Measurements from ENCODE around the gene TJP2.

The TJP2 gene

DNA sequence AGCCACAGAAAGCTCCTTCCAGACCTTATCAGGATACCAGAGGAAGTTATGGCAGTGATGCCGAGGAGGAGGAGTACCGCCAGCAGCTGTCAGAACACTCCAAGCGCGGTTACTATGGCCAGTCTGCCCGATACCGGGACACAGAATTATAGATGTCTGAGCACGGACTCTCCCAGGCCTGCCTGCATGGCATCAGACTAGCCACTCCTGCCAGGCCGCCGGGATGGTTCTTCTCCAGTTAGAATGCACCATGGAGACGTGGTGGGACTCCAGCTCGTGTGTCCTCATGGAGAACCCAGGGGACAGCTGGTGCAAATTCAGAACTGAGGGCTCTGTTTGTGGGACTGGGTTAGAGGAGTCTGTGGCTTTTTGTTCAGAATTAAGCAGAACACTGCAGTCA is 80.1 kb downstream of the TJP2 start:
- TF ChIP-seq, protein P1, sequence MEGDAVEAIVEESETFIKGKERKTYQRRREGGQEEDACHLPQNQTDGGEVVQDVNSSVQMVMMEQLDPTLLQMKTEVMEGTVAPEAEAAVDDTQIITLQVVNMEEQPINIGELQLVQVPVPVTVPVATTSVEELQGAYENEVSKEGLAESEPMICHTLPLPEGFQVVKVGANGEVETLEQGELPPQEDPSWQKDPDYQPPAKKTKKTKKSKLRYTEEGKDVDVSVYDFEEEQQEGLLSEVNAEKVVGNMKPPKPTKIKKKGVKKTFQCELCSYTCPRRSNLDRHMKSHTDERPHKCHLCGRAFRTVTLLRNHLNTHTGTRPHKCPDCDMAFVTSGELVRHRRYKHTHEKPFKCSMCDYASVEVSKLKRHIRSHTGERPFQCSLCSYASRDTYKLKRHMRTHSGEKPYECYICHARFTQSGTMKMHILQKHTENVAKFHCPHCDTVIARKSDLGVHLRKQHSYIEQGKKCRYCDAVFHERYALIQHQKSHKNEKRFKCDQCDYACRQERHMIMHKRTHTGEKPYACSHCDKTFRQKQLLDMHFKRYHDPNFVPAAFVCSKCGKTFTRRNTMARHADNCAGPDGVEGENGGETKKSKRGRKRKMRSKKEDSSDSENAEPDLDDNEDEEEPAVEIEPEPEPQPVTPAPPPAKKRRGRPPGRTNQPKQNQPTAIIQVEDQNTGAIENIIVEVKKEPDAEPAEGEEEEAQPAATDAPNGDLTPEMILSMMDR (IDR thresholded peaks at IDR 0.05; ENCODE audit: borderline replicate concordance, insufficient read depth, low read depth, low read length), result no peak
- H3K4me3 ChIP-seq (ENCODE audit: low read depth, low read length), result no peak overlapping the region

DNA sequence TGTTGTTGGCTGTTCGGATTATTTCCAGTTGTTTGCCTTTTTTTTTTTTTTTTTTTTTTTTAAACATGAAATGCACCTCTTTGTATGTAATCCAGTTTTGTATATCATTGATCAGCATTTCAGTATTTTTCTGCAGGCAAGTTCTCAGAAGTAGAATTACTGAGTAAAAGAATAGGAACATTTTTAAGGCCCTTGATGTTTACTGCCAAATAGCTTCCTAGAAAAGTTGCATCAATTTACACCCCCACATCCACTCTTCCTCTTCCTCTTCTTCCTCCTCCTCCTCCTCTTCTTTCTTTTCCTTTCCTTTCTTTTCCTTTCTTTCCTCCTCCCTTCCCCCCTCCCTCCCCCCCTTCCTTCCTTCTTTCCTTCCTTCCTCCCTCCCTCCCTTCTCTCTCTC is 81.5 kb downstream of the TJP2 start:
- no peak overlapping the region for H3K4me3 ChIP-seq (ENCODE audit: low read depth, low read length)
- TF ChIP-seq, protein P1 (IDR thresholded peaks at IDR 0.05; ENCODE audit: borderline replicate concordance, insufficient read depth, low read depth, low read length), result no peak

DNA sequence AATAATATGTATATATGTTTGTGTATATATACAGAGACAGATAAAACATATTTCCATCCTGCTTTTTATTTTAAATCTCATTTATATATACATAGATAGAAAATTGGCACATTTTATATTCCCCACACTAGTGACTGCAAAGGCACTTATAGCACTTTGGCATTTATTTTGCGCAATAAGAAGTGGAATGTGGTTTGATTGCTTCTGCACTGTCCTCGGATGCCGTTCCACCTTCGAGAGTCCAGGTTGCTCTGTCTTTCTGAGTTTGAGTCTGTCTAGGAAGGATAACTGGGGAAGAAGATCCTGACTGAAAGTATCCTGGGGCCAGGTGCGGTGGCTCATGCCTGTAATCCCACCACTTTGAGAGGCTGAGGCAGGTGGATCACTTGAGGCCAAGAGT is 84.5 kb downstream of the TJP2 start:
- no peak overlapping the region for H3K4me3 ChIP-seq (ENCODE audit: low read depth, low read length)
- TF ChIP-seq, protein P1 (IDR thresholded peaks at IDR 0.05; ENCODE audit: borderline replicate concordance, insufficient read depth, low read depth, low read length), result no peak

DNA sequence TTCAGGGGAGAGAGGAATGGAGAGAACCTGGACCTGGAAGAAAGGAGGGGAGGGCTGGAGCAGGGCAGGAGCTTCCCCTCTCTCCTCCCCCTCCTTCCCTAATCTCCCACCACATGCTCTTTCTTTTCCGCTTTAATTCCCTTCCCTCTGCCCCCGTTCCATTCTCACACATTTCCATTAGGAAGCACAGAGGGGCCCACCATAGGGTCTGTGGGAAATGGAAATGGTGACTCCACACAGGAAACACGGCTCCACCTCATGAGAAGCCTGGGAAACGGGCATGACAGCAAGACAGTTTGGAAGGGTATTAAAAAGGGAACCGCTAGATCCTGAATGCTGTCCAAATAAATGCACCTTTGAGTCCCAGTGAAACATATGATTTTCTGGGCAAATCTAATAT is 86.1 kb downstream of the TJP2 start:
- no peak overlapping the region for H3K4me3 ChIP-seq (ENCODE audit: low read depth, low read length)
- TF ChIP-seq, protein P1 (IDR thresholded peaks at IDR 0.05; ENCODE audit: borderline replicate concordance, insufficient read depth, low read depth, low read length), result no peak

DNA sequence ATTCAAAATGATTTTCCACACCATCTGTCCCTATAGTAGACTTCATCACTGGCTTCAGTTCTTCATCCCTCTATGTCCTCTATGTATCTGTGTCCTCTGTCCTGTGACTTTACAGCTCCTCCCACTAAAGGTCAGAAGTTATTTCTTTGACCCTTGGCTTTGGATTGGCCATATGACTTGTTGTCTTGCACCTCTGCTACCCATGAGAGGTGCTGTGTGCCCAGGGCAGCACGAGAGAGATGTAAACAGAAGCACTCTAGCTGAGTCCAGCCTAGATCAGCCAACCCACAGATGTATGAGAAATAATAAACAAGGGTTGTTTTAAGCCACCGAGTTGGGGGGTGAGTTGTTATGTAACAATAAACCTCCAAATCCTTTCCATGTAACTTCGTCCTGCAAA is 87.6 kb downstream of the TJP2 start:
- TF ChIP-seq, protein P1 (IDR thresholded peaks at IDR 0.05; ENCODE audit: borderline replicate concordance, insufficient read depth, low read depth, low read length), result no peak
- no peak overlapping the region for H3K4me3 ChIP-seq (ENCODE audit: low read depth, low read length)

DNA sequence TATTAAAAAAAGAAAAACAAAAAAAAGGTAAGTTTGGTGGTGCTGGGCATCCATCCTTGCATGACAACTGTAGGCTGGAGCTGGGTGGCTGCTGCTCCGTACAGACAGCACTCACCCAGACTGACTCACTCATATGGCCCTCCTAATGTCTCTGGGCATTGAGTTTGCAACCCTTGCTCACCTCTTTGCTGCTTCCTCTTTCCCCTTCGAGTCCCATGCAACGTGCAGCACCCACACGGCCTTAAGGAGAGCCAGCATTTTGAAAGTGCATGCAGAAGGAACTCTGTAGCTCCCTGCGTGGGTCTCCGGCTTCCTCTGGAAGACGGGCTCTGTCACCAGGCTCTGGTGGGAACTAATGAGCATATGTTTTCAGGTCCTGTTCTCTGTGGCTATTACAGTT is 90.4 kb downstream of the TJP2 start:
- TF ChIP-seq, protein P1 (IDR thresholded peaks at IDR 0.05; ENCODE audit: borderline replicate concordance, insufficient read depth, low read depth, low read length), result no peak
- no peak overlapping the region for H3K4me3 ChIP-seq (ENCODE audit: low read depth, low read length)

DNA sequence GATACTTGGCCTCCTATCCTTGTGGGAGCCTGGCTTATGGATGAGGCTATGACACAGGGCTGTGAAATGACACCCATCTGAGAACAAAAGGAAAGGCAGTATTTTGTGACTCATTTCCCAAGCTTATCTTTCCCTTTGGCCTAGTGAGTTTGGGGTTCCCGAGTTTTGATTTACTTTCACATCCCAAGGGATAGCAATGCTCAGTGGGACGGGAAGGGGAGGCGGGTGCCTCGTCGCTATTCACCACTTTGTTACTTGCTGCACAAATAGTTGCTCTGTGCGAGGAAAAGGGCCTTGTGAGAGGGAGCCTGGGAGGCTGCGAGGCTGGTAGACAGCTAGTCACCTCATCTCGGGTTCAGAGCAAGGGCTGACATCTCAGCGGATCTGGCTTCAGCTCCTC is 91.8 kb downstream of the TJP2 start:
- TF ChIP-seq, protein P1 (IDR thresholded peaks at IDR 0.05; ENCODE audit: borderline replicate concordance, insufficient read depth, low read depth, low read length), result no peak
- no peak overlapping the region for H3K4me3 ChIP-seq (ENCODE audit: low read depth, low read length)
